Left ventricle myocardium inferior (tissue), 1 donor: ENCODE data around the gene DCC. TPM values are rescaled to one million over a fixed set of nuclear protein-coding genes. Genes with fewer than 3 reads are reported as not detected.
A peak's percentile ranks its signal among the peaks of the same experiment; 100 is the strongest.

Source experiments
- DNase-seq: peaks from one replicate; pipeline ENCODE4 v3.0.0-alpha.2; 2020
- H3K27ac ChIP-seq: fragments of 200-600 bp; replicated peaks from 2 replicates; pipeline ENCODE4 v1.8.0; 2021
- H3K27me3 ChIP-seq: fragments of 200-600 bp; 2 replicates; pipeline ENCODE4 v1.8.0; 2021; ENCODE audit warnings: low read depth
- H3K36me3 ChIP-seq: fragments of 200-600 bp; 2 replicates; pipeline ENCODE4 v1.8.0; 2021
- H3K4me1 ChIP-seq: fragments of 200-600 bp; 2 replicates; pipeline ENCODE4 v1.8.0; 2021
- H3K4me3 ChIP-seq: fragments of 200-600 bp; 2 replicates; pipeline ENCODE4 v1.8.0; 2021; ENCODE audit warnings: mild to moderate bottlenecking, moderate library complexity
- H3K9me3 ChIP-seq: fragments of 200-600 bp; replicated peaks from 2 replicates; pipeline ENCODE4 v1.8.0; 2021
- intact Hi-C: fragments of 100-400 bp; cut with micrococcal nuclease; formaldehyde crosslinking; loops from one replicate; pipeline ENCODE4 v1.11.0; 2022
- total RNA-seq: library from RNA; stranded (reverse); fragmentation: NEBNext Ultra II Directional; extraction: Animal tissue kit (Norgen Biotek cat#: 25700); gene quantifications from one replicate; pipeline ENCODE4 v1.2.1, GENCODE V29; 2021
- TF ChIP-seq, protein P1 (sequence below): fragments of 200-600 bp; IDR thresholded peaks from 2 replicates; pipeline ENCODE4 v1.8.0; 2021; ENCODE audit warnings: antibody characterized with exemption, mild to moderate bottlenecking, borderline replicate concordance
- donor health status: DM: no; HTN: yes; CAD: no; lungs with severe emphysema.

Gene DCC
- total RNA-seq, 1 donor from 2014 or later: not detected

DNA sequence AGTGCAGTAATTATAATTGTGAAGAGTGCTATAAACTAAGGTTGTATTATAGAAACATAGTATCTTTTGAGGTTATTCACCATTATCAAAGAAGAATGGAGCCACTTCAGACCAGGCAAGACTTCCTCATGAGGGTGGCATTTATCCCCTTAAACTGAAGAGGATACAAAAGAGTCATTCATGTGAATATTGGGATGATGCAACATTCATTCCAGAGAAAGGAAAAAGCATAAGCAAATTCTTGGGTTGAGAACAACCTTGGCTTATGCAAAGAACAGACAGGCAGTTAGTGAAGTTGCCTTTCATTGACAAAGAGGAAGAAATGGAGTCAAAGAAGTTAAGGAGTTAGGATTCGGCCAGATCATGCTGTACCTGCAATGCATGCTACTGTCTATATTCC, 1201.9 kb downstream of the DCC start:
- Histone ChIP-seq H3K36me3 (no peaks in the 10 kb centered on the region), H3K27ac (no peak overlapping the region), H3K27me3 (no peaks in the 10 kb centered on the region), H3K4me3 (no peak overlapping the region), H3K9me3 (no peaks in the 10 kb centered on the region), H3K4me1 (no peaks in the 10 kb centered on the region)
- intact Hi-C loops: no loop called here
- DNase-seq: no peak
- TF ChIP-seq, protein P1, sequence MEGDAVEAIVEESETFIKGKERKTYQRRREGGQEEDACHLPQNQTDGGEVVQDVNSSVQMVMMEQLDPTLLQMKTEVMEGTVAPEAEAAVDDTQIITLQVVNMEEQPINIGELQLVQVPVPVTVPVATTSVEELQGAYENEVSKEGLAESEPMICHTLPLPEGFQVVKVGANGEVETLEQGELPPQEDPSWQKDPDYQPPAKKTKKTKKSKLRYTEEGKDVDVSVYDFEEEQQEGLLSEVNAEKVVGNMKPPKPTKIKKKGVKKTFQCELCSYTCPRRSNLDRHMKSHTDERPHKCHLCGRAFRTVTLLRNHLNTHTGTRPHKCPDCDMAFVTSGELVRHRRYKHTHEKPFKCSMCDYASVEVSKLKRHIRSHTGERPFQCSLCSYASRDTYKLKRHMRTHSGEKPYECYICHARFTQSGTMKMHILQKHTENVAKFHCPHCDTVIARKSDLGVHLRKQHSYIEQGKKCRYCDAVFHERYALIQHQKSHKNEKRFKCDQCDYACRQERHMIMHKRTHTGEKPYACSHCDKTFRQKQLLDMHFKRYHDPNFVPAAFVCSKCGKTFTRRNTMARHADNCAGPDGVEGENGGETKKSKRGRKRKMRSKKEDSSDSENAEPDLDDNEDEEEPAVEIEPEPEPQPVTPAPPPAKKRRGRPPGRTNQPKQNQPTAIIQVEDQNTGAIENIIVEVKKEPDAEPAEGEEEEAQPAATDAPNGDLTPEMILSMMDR: no peak

DNA sequence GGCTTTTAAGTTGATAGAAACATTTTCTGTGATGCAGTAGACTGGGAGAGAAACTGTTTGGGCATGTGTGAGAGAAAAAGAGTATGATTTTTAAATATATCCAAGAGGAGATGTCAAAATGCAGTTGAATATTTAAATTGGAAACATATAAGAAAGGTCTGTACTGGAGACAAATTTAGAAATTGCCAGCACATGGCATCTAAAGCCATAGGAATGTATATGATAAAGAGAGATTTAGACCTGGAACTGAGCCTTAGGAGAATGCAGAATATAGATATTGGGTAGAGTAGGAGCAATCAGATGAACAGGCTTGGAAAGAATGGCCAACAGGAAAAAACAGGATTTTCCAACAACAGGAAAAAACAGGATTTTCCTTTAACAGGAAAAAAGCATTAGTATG, 1203.7 kb downstream of the DCC start:
- Histone ChIP-seq H3K4me1 (no peaks in the 10 kb centered on the region), H3K27ac (no peak overlapping the region), H3K9me3 (no peaks in the 10 kb centered on the region), H3K4me3 (no peak overlapping the region), H3K27me3 (no peaks in the 10 kb centered on the region), H3K36me3 (no peaks in the 10 kb centered on the region)
- TF ChIP-seq, protein P1: no peak
- DNase-seq: no peak
- intact Hi-C loops: no loop called here

DNA sequence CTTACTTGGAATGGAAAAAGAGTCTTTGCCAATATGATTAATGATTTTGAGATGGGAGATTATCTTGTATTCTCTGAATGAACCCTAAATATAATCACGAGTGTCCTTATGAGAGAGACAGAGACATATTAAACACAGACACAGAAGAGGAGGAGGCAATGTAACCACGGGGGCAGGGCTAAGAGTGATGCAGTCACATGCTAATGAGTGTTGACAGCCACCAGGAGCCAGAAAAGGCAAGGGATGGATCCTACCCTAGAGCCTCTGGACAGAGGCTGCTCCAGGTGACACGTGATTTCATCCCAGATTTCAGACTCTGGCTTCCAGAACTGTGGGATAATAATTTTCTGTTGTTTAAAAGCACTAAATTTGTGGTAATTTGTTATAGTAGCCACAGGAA, 1204.9 kb downstream of the DCC start:
- DNase-seq: no peak
- no peaks in the 10 kb centered on the region for H3K4me1 ChIP-seq
- H3K9me3 ChIP-seq: no peaks in the 10 kb centered on the region
- H3K27ac ChIP-seq: no peak overlapping the region
- TF ChIP-seq, protein P1: no peak
- intact Hi-C loops: no loop called here
- no peak overlapping the region for H3K4me3 ChIP-seq
- H3K27me3 ChIP-seq: no peaks in the 10 kb centered on the region
- H3K36me3 ChIP-seq: no peaks in the 10 kb centered on the region

DNA sequence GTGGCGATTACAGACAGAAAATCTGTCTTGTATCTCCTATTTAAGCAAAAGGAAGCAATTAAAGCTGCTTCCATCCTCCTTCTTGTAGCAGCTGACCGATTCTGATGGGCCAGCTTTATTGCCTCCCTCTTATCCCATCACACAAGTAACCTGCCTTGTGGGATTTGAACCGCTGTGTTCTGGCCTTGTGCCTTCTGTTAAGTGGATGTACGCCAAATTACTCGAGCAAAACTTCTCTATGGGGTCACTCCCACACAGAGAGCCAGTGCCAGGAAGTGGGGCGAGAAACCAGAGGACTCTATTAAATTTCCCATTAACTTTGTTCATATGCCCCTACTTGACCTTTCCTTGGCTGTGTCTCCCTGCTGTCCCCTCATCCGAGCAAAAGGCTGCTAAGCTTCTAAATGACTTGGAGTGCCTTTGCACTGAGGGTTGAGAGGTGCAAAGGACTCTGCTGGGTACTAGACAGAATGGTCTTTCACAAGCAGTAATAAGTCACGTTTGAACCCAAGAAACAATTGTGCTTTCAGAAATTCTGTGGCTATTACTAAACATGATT, 1212.0 kb downstream of the DCC start:
- Histone ChIP-seq H3K4me3 (no peak overlapping the region), H3K9me3 (peaks cover 6% of the 10 kb centered on the region), H3K4me1 (no peaks in the 10 kb centered on the region), H3K27ac (no peak overlapping the region), H3K36me3 (no peaks in the 10 kb centered on the region), H3K27me3 (no peaks in the 10 kb centered on the region)
- TF ChIP-seq, protein P1: no peak
- DNase-seq: peak; percentile 18
- intact Hi-C loops: no loop called here

DNA sequence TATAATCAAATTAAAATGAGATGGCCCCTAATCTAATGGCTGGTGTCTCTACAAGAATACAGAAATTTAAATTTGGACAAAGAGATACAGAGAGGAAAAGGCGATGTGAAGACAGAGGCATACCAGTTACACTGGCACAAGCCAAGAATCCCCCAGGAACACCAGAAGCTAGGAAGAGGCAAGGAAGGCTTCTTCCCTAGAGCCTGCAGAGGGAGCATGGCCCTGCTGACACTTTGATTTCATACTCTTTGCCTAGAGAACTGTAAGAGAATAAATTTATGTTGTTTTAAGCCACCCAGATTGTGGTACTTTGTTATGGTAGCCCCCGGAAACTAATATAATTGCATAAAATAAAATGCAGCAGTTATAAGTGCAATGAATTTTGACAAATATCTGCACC, 1213.0 kb downstream of the DCC start:
- TF ChIP-seq, protein P1: no peak
- intact Hi-C loops: no loop called here
- H3K36me3 ChIP-seq: no peaks in the 10 kb centered on the region

More for the DNA sequence above, 1213.0 kb downstream of the DCC start:
- no peak for DNase-seq
- no peaks in the 10 kb centered on the region for H3K27me3 ChIP-seq
- H3K4me3 ChIP-seq: no peak overlapping the region
- H3K9me3 ChIP-seq: peaks cover 6% of the 10 kb centered on the region
- no peaks in the 10 kb centered on the region for H3K4me1 ChIP-seq
- no peak overlapping the region for H3K27ac ChIP-seq
